HepG2 (cell line): ENCODE results near the gene HARBI1. TPM values are rescaled to one million over a fixed set of nuclear protein-coding genes. Genes with fewer than 3 reads are reported as not detected.
A peak's percentile ranks its signal among the peaks of the same experiment; 100 is the strongest.

Source experiments
- BRD4 ChIP-seq: sonication (generic); formaldehyde crosslinking; IDR thresholded peaks from 2 replicates; pipeline ENCODE4 v1.4.0; 2020; ENCODE audit warnings: missing genetic modification reagents
- CHD4 ChIP-seq: fragments of 200-600 bp; sonication (generic); IDR thresholded peaks from 2 replicates; pipeline ENCODE4 v1.7.0; 2017; ENCODE audit warnings: mild to moderate bottlenecking, low read length, borderline replicate concordance
- CREB3 ChIP-seq: sonication (generic); formaldehyde crosslinking; IDR thresholded peaks from 2 replicates; pipeline ENCODE4 v1.5.0; 2020; ENCODE audit warnings: missing genetic modification reagents
- FIP1L1 ChIP-seq: fragments of 200-400 bp; formaldehyde crosslinking; IDR thresholded peaks from 2 replicates; pipeline ENCODE4 v1.6.1; 2018; ENCODE audit warnings: low read depth, mild to moderate bottlenecking, low read length, moderate library complexity, borderline replicate concordance; ENCODE audit not compliant: insufficient read depth
- HES4 ChIP-seq: sonication (generic); formaldehyde crosslinking; IDR thresholded peaks from 2 replicates; pipeline ENCODE4 v1.9.0; 2021; ENCODE audit warnings: mild to moderate bottlenecking, missing genetic modification reagents, borderline replicate concordance
- MTERF4 ChIP-seq: sonication (generic); formaldehyde crosslinking; IDR thresholded peaks from 2 replicates; pipeline ENCODE4 v1.8.0; 2023; ENCODE audit warnings: mild to moderate bottlenecking, missing genetic modification reagents
- NFYB ChIP-seq: sonication (generic); formaldehyde crosslinking; IDR thresholded peaks from 2 replicates; pipeline ENCODE4 v1.4.0; 2020; ENCODE audit warnings: missing genetic modification reagents
- PRDM15 ChIP-seq: sonication (generic); formaldehyde crosslinking; IDR thresholded peaks from 2 replicates; pipeline ENCODE4 v1.4.0; 2020; ENCODE audit warnings: missing genetic modification reagents
- SCMH1 ChIP-seq: sonication (generic); formaldehyde crosslinking; IDR thresholded peaks from 2 replicates; pipeline ENCODE4 v1.9.0; 2021; ENCODE audit warnings: missing genetic modification reagents, mild to moderate bottlenecking, borderline replicate concordance
- SOX13 ChIP-seq, 3 experiments: fragments of 450-650 bp in 1 of 3; sonication (generic) in 1 of 3; formaldehyde crosslinking in 1 of 3; IDR thresholded peaks in 2 of 3; conservative IDR thresholded peaks in 1 of 3; 2 replicates each; pipeline versions ENCODE4 v1.5.0 to v1.6.1; 2016 to 2020; ENCODE audit warnings: antibody characterized with exemption in 1 of 3, mild to moderate bottlenecking in 1 of 3, missing compliant biosample characterization in 1 of 3, missing genetic modification reagents in 1 of 3, moderate library complexity in 1 of 3
- SRSF1 ChIP-seq: fragments of 200-400 bp; formaldehyde crosslinking; optimal IDR thresholded peaks from 2 replicates; pipeline ENCODE3; 2017; ENCODE audit warnings: mild to moderate bottlenecking, low read depth, low read length, moderate library complexity
- THAP8 ChIP-seq: sonication (generic); formaldehyde crosslinking; IDR thresholded peaks from 2 replicates; pipeline ENCODE4 v1.5.1; 2020; ENCODE audit warnings: missing genetic modification reagents, mild to moderate bottlenecking, borderline replicate concordance
- ZGPAT ChIP-seq: IDR thresholded peaks from 2 replicates; pipeline ENCODE4 v1.6.1; 2016; ENCODE audit warnings: mild to moderate bottlenecking
- ZNF367 ChIP-seq: sonication (generic); formaldehyde crosslinking; IDR thresholded peaks from 2 replicates; pipeline ENCODE4 v1.4.0; 2020; ENCODE audit warnings: missing genetic modification reagents, borderline replicate concordance
- ZNF547 ChIP-seq: sonication (generic); formaldehyde crosslinking; IDR thresholded peaks from 2 replicates; pipeline ENCODE4 v1.5.1; 2020; ENCODE audit warnings: mild to moderate bottlenecking, missing genetic modification reagents
- ZNF577 ChIP-seq: sonication (generic); formaldehyde crosslinking; IDR thresholded peaks from 2 replicates; pipeline ENCODE4 v1.4.0; 2020; ENCODE audit warnings: mild to moderate bottlenecking, low read depth, missing genetic modification reagents, borderline replicate concordance
- ZZZ3 ChIP-seq: sonication (generic); formaldehyde crosslinking; IDR thresholded peaks from 2 replicates; pipeline ENCODE4 v1.4.0; 2020; ENCODE audit warnings: missing genetic modification reagents, mild to moderate bottlenecking, borderline replicate concordance
- polyA plus RNA-seq, 8 experiments: library from polyadenylated mRNA; depleted of rRNA in 3 of 8; stranded (reverse) in 7 of 8; unstranded in 1 of 8; fragments of >200 nt; fragmentation: Illumina TruSeq in 4 of 8; extraction: Trizol in 4 of 8; gene quantifications; 2 replicates each; pipeline versions ENCODE4 v1.2.1 to v1.2.3, GENCODE V29; 2011 to 2016; ENCODE audit warnings: low read depth in 4 of 8, missing spikeins in 1 of 8, mixed read lengths in 1 of 8; ENCODE audit not compliant: insufficient read depth in 1 of 8
- total RNA-seq, 5 experiments: library from RNA; depleted of rRNA; stranded (reverse); fragments of >200 nt; fragmentation: Illumina TruSeq; extraction: Trizol; gene quantifications; 2 replicates each; pipeline ENCODE4 v1.2.3, GENCODE V29; 2016; ENCODE audit warnings: low read depth in 1 of 5

HARBI1 gene
- total and polyA plus RNA-seq, 2 of the 13 experiments (the other 11 are each of a cell fraction or from before 2014, with no cell fraction given), result 2.5 to 4.8 TPM

- TF ChIP-seq THAP8 (CRISPR knock-in tag), result no peak
- TF ChIP-seq BRD4 (CRISPR knock-in tag), result no peak
- TF ChIP-seq ZGPAT (CRISPR knock-in tag), result peak; percentile 94
- no peak for TF ChIP-seq CREB3 (CRISPR knock-in tag)
- TF ChIP-seq ZNF367 (CRISPR knock-in tag), result no peak
- TF ChIP-seq CHD4, result no peak
- no peak for TF ChIP-seq FIP1L1
- 0 out of 2 replicates have a peak, but pooled peaks have one; percentile 57 for TF ChIP-seq ZNF577 (CRISPR knock-in tag)
- no peak for TF ChIP-seq MTERF4 (CRISPR knock-in tag)
- TF ChIP-seq PRDM15 (CRISPR knock-in tag), result 0 out of 2 replicates have a peak, but pooled peaks have one; percentile 24
- no peak for TF ChIP-seq SCMH1
- TF ChIP-seq ZNF547, result no peak
- no peak for TF ChIP-seq ZZZ3 (CRISPR knock-in tag)
- peak; percentile 86 for TF ChIP-seq SOX13 (IDR thresholded peaks at IDR 0.05)
- peak in 1 of 2 experiments; percentile 94; a peak in 2 of 4 replicates for TF ChIP-seq SOX13 (CRISPR knock-in tag; conservative IDR thresholded peaks at IDR 0.05 in 1 of 2, IDR thresholded peaks at IDR 0.05 in 1 of 2)
- no peak for TF ChIP-seq NFYB (CRISPR knock-in tag)
- no peak for TF ChIP-seq SRSF1
- no peak for TF ChIP-seq HES4 (CRISPR knock-in tag)
Observed at GRCh38 chr11:46554213-46555147, 62.5 kb downstream of the HARBI1 start (continued).
